ENCODE measurements around the gene CDH24. TPM values are rescaled to one million over a fixed set of nuclear protein-coding genes. Genes with fewer than 3 reads are reported as not detected.

Gene CDH24
- total and polyA plus RNA-seq, 2 of the 13 experiments (the other 11 are each of a cell fraction or from before 2014, with no cell fraction given) = 0.69 to 0.99 TPM

GRCh38 chr14:23068789-23069412, 11.6 kb upstream of the CDH24 start (continued):
- TF ChIP-seq ZNF441 (CRISPR knock-in tag; IDR thresholded peaks at IDR 0.05; ENCODE audit: borderline replicate concordance) = 0 out of 2 replicates have a peak, but pooled peaks have one; percentile 59
- no peak for TF ChIP-seq ZSCAN12 (CRISPR knock-in tag; IDR thresholded peaks at IDR 0.05)
- 0 out of 2 replicates have a peak, but pooled peaks have one; percentile 36 for TF ChIP-seq KLF9 (CRISPR knock-in tag; IDR thresholded peaks at IDR 0.05; ENCODE audit: low read depth)
- peak; percentile 91 for TF ChIP-seq ELF3 (CRISPR knock-in tag; IDR thresholded peaks at IDR 0.05)
- peak; percentile 91; the same call in 1 of the 2 replicates for TF ChIP-seq ZNF772 (CRISPR knock-in tag; IDR thresholded peaks at IDR 0.05)
- peak; percentile 45; the same call in 1 of the 2 replicates for TF ChIP-seq SPEN (CRISPR knock-in tag; IDR thresholded peaks at IDR 0.05; ENCODE audit: low read depth)
- peak; percentile 73 for TF ChIP-seq ZNF639 (CRISPR knock-in tag; conservative IDR thresholded peaks at IDR 0.05)
- TF ChIP-seq ZBTB8A (CRISPR knock-in tag; IDR thresholded peaks at IDR 0.05; ENCODE audit: borderline replicate concordance, low read depth) = no peak
- TF ChIP-seq REXO4 (CRISPR knock-in tag; IDR thresholded peaks at IDR 0.05; ENCODE audit: borderline replicate concordance) = no peak
- no peak for TF ChIP-seq ZNF747 (CRISPR knock-in tag; IDR thresholded peaks at IDR 0.05; ENCODE audit: borderline replicate concordance)
- TF ChIP-seq E2F1 (CRISPR knock-in tag; IDR thresholded peaks at IDR 0.05) = no peak
- TF ChIP-seq BRF2 (CRISPR knock-in tag; IDR thresholded peaks at IDR 0.05) = no peak
- TF ChIP-seq MLLT10 (CRISPR knock-in tag; IDR thresholded peaks at IDR 0.05) = no peak
- TF ChIP-seq SMC3 (IDR thresholded peaks at IDR 0.05; ENCODE audit: low read length) = peak; percentile 99
- no peak; the same call in 1 of the 2 replicates for TF ChIP-seq NR2C2 (CRISPR knock-in tag; IDR thresholded peaks at IDR 0.05; ENCODE audit: borderline replicate concordance)
- TF ChIP-seq MLXIP (CRISPR knock-in tag; IDR thresholded peaks at IDR 0.05; ENCODE audit: borderline replicate concordance) = no peak
- TF ChIP-seq MAF1 (CRISPR knock-in tag; IDR thresholded peaks at IDR 0.05; ENCODE audit: borderline replicate concordance) = 0 out of 2 replicates have a peak, but pooled peaks have one; percentile 32
- no peak for TF ChIP-seq ESRRA (CRISPR knock-in tag; IDR thresholded peaks at IDR 0.05; ENCODE audit: low read depth)
- 0 out of 2 replicates have a peak, but pooled peaks have one; percentile 48 for TF ChIP-seq ZNF550 (CRISPR knock-in tag; IDR thresholded peaks at IDR 0.05; ENCODE audit: borderline replicate concordance)
- peak; percentile 74; the same call in 1 of the 2 replicates for TF ChIP-seq ZBTB7B (CRISPR knock-in tag; IDR thresholded peaks at IDR 0.05)
- 0 out of 2 replicates have a peak, but pooled peaks have one; percentile 84 for TF ChIP-seq ZSCAN5A (CRISPR knock-in tag; IDR thresholded peaks at IDR 0.05; ENCODE audit: borderline replicate concordance)
- TF ChIP-seq ZNF678 (CRISPR knock-in tag; IDR thresholded peaks at IDR 0.05) = no peak
